IgD-negative memory B cell (primary cell): Measurements from ENCODE around the gene MEIG1. TPM values are rescaled to one million over a fixed set of nuclear protein-coding genes. Genes with fewer than 3 reads are reported as not detected.
"Not testable (repeated sequence)": the region's sequence is repeated elsewhere in the genome, so short reads cannot be mapped to it uniquely, and the experiment has no call there.

ENCODE experiments used
- H3K27ac Mint-ChIP-seq, 3 donors: one replicate each; pipeline ENCODE4 v1.8.0; 2020 to 2022; ENCODE audit warnings: mild to moderate bottlenecking in 3 of 3, mixed read lengths in 3 of 3, moderate library complexity in 1 of 3
- H3K27me3 Mint-ChIP-seq: one replicate; pipeline ENCODE4 v1.8.0; 2021; ENCODE audit warnings: mixed read lengths
- H3K36me3 Mint-ChIP-seq: one replicate; pipeline ENCODE4 v1.8.0; 2020; ENCODE audit warnings: mild to moderate bottlenecking, mixed read lengths
- H3K4me1 Mint-ChIP-seq, 3 donors: one replicate each; pipeline ENCODE4 v1.8.0; 2020 to 2022; ENCODE audit warnings: mixed read lengths in 3 of 3, mild to moderate bottlenecking in 1 of 3
- H3K4me3 Mint-ChIP-seq, 4 donors: one replicate each; pipeline ENCODE4 v1.8.0; 2020 to 2022; ENCODE audit warnings: mild to moderate bottlenecking in 4 of 4, mixed read lengths in 4 of 4, moderate library complexity in 3 of 4
- H3K9me3 Mint-ChIP-seq, 3 donors: one replicate each; pipeline ENCODE4 v1.8.0; 2020 to 2021; ENCODE audit warnings: mixed read lengths in 3 of 3, mild to moderate bottlenecking in 1 of 3
- polyA plus RNA-seq: library from polyadenylated mRNA; unstranded; fragments of 300-500 nt; fragmentation: Illumina TruSeq; gene quantifications from one replicate; pipeline ENCODE4 v1.2.3, GENCODE V29; 2021

Gene MEIG1
- polyA plus RNA-seq, 1 donor from 2014 or later: 2.4 TPM

DNA sequence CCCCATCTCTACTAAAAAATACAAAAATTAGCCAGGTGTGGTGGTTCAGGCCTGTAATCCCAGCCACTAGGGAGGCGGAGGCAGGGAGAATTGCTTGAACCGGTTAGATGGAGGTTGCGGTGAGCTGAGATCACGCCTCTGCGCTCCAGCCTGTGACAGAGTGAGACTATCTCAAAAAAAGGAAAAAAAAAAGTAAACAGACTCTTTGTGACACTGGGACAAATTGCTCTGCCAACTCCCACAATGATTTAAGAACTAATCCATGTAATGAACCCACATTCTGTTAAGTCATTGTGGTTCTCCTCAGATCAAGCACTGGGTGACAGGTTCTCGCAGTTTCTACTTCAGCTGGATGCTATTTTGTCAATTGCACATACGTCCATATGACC, 16.2 kb upstream of the MEIG1 start:
- not testable (repeated sequence) for H3K36me3 Mint-ChIP-seq, H3K27me3 Mint-ChIP-seq, H3K9me3 Mint-ChIP-seq, H3K4me1 Mint-ChIP-seq, H3K4me3 Mint-ChIP-seq
- peak overlapping the region in 1 of 3 donors; percentile 31 for H3K27ac Mint-ChIP-seq

DNA sequence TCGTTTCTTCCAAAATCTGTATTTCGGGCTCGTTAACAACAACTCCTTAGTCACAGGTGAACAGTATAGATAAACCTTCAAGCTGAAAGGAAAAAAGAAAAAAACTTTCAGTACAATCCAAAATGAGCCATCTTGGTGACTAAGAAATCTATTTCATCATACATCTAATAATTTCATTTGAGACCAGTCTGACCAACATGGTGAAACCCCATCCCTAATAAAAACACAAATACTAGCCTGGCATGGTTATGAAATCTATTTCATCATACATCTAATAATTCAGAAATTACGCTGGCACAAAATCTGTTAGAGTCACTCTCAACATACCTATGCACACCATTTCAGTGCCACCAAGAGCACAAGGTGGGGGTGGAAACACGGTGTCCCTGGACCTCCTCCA, 14.1 kb upstream of the MEIG1 start:
- H3K4me1 Mint-ChIP-seq: peaks cover 11 to 16% (median 14%) of the 10 kb centered on the region in 3 donors
- H3K27ac Mint-ChIP-seq: peak overlapping the region in 1 of 3 donors; percentile 57
- H3K36me3 Mint-ChIP-seq: peaks cover 5% of the 10 kb centered on the region
- no peaks in the 10 kb centered on the region for H3K27me3 Mint-ChIP-seq
- H3K9me3 Mint-ChIP-seq: no peaks in the 10 kb centered on the region
- H3K4me3 Mint-ChIP-seq: no peak overlapping the region

DNA sequence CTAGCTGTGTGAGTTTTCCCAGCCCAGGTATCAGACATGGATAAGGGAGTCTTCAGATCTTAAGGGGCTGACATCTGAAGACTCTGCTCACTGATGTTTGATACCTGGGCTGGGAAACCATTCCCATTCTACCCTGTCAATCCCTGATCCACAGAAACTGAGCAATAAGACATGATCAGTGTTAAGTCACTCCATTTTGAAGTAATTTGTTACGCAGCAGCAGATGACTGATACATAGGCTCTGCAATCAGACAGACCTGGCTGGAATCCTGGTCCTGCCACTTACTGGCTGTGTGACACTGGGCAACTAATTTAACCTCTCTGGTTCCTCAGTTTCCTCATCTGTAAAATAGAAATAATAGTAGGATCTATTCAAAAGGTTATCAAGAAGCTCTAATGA, 11.9 kb upstream of the MEIG1 start:
- peaks cover 16 to 28% (median 23%) of the 10 kb centered on the region in 3 donors for H3K4me1 Mint-ChIP-seq
- no peaks in the 10 kb centered on the region for H3K9me3 Mint-ChIP-seq

DNA sequence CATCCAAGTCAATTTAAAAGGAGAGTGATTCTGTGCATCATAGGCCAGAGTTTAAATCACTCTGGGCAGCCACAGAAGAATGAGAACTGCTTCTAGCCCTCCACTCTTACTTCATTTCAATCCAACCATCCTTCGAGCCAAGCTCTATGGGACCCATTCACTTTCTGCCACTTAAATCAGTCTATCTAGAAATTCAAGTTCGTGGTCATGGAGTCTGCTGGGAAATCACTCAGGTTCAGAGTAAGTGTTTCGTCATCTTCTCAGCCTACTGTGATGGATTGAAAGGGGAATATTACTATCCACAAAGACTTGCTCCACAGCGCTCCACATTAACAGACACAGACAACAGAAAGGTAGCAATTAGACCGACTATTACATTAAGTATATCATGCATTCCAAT, 9.9 kb upstream of the MEIG1 start:
- Mint-ChIP-seq H3K27me3 (no peaks in the 10 kb centered on the region), H3K9me3 (no peaks in the 10 kb centered on the region), H3K4me1 (peaks cover 22 to 32% (median 29%) of the 10 kb centered on the region in 3 donors), H3K36me3 (peaks cover 4% of the 10 kb centered on the region), H3K27ac (peak overlapping the region in 1 of 3 donors; percentile 63), H3K4me3 (peak overlapping the region in 1 of 4 donors; percentile 34)

More for the DNA sequence above, 11.9 kb upstream of the MEIG1 start:
- Mint-ChIP-seq H3K27ac (no peak overlapping the region), H3K4me3 (no peak overlapping the region), H3K36me3 (peaks cover 6% of the 10 kb centered on the region), H3K27me3 (no peaks in the 10 kb centered on the region)

DNA sequence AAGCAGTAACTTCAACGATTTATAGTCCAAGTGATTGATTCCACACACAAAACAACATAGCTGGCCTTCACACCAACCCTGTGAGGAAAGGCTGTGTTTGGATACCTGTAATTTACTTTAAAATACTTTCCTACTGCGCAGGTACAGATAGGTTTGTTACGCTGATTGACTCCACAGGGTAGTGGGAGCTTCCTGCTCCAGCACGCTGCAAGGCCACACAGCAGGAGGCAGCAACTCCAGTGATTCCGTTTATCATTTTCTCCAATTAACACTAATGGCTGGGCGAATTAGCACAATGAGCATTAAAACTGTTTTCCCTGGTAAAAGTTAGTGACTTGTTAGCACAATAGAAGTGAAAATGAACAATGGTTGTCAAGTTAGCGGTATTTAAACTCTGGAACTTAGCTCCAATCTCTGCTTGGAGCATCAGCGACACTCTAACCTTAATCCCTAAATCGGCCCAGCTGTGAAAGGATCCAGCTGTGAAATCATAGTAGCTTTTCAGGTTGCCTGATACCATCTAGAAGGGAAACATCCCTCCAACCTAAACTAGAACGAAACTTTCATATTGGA, 6.3 kb upstream of the MEIG1 start:
- Mint-ChIP-seq H3K4me3 (peak overlapping the region; percentile 84 to 94 (median 90)), H3K36me3 (peaks cover 4% of the 10 kb centered on the region), H3K27ac (peak overlapping the region; percentile 51 to 98 (median 96)), H3K4me1 (peaks cover 33 to 39% (median 36%) of the 10 kb centered on the region in 3 donors), H3K9me3 (no peaks in the 10 kb centered on the region), H3K27me3 (no peaks in the 10 kb centered on the region)

DNA sequence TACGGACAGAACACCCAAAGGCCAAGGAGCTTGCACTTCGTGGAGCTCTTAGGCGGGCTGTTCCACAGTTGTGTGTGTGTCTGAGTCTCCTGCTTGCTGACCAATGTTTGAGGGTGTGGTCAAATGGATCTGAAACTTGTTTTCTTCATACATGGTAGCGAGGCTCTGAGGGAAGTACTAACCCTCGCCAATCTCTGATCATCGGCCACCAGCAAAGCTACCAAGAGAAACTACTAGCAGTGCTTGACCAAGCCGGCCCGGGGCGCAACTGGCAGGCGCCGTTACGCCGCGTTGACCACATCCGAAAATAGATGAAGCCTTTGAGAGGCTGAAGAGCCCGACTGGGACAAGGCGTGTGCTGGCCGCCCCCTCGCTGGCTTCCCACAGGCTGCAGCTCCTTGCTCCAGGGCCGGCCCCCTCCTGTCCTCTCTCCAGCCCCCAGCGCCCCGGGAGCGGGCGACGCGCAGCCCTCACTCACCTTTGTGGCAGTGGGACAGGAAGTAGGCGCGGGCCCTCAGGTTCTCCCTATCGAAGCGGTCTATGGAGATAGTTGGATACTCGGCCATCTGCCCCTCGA, 5.7 kb upstream of the MEIG1 start:
- Mint-ChIP-seq H3K9me3 (no peaks in the 10 kb centered on the region), H3K27ac (peak overlapping the region; percentile 51 to 98 (median 96)), H3K4me1 (peaks cover 35 to 40% (median 38%) of the 10 kb centered on the region in 3 donors), H3K4me3 (peak overlapping the region; percentile 84 to 94 (median 90)), H3K36me3 (peaks cover 4% of the 10 kb centered on the region), H3K27me3 (no peaks in the 10 kb centered on the region)

DNA sequence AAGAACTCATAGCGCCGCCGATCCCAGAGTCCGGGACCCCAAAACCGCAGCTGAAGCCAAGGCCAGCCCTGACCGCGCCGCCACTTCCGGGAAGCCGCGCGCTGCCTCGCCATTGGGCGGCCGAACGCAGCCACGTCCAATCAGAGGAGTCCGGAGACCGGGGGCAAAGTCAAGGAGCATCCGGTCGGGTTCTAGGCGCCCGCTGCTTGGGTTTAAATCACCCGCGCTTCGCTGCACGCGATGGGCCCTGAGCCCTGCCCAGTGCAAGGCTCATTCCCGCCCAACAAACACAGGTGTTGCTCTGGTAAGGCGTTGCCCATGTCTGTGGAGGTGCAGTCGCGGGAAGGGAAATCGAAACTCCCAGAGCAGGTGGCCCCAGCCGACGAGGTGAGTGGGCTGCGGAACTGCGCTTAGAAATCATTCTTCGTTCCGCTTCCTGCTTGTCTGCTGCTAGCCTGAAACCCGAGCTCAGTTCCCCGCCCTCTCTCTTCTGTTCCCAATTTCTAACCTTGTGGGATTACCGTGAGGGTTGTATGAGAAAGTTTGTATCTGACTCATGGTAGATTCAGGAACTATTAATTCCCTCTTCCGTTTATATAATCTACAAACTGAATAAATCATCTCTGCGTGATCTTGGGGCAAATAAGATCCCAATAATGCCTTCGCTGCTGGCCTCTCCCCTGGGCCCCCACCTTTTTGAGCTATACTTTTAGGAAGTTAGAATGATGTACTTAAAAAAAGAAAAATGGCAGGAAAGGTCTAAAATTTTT, 5.0 kb upstream of the MEIG1 start, which contains the start of gene DCLRE1C:
DCLRE1C (minus strand) TSS at position 96 of the 770 bp plus-strand sequence; CDS start at position 10, 86 bp downstream.
- peak within 1 kb of the TSS; percentile 84 to 94 (median 90) for H3K4me3 Mint-ChIP-seq
- H3K27ac Mint-ChIP-seq: peak within 1 kb of the TSS; percentile 51 to 98 (median 96)
- H3K4me1 Mint-ChIP-seq: peaks cover 39 to 42% (median 40%) of the 10 kb centered on the region in 3 donors
- H3K9me3 Mint-ChIP-seq: no peaks in the 10 kb centered on the region
- H3K36me3 Mint-ChIP-seq: peaks cover 4% of the 10 kb centered on the region
- H3K27me3 Mint-ChIP-seq: no peaks in the 10 kb centered on the region

DNA sequence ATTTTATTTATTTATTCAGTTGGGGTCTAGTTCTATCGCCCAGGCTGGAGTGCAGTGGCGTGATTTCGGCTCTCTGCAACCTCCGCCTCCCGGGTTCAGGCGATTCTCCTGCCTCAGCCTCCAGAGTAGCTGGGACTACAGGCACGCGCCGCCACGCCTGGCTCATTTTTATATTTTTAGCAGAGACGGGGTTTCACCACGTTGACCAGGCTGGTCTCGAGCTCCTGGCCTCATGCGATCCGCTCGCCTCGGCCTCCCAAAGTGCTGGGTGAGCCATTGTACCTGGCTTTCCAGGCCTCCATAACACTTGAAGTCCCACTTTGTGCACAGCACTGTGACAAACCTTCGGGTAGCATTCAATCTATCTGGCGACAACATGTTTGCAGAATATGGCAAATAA, 4.3 kb upstream of the MEIG1 start:
- Mint-ChIP-seq H3K27me3 (no peaks in the 10 kb centered on the region), H3K4me3 (peak overlapping the region; percentile 84 to 94 (median 90)), H3K27ac (peak overlapping the region in 2 of 3 donors; percentile 96 to 98), H3K4me1 (peaks cover 35 to 41% (median 36%) of the 10 kb centered on the region in 3 donors), H3K9me3 (no peaks in the 10 kb centered on the region), H3K36me3 (peaks cover 1% of the 10 kb centered on the region)

DNA sequence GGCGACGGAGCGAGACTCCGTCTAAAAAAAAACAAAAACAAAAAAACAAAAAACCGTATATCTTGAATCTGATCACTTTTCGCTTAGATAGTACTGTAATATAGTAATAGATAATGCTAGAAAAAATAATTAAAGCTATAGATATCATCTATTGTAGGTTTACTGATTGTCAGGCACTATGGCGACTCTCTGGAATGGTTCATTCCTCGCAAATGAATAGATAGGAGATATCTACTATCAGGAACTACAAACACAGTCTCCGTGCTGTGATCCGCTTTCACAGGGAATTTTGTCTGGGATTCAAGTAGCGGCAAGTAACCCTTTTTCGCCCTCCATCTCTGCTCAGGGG, 342 bp upstream of the MEIG1 start:
- no peaks in the 10 kb centered on the region for H3K36me3 Mint-ChIP-seq
- no peaks in the 10 kb centered on the region for H3K9me3 Mint-ChIP-seq
- peak overlapping the region; percentile 98 to 99 (median 98) for H3K27ac Mint-ChIP-seq
- no peaks in the 10 kb centered on the region for H3K27me3 Mint-ChIP-seq
- peaks cover 16 to 28% (median 17%) of the 10 kb centered on the region in 3 donors for H3K4me1 Mint-ChIP-seq
- H3K4me3 Mint-ChIP-seq: peak overlapping the region; percentile 93 to 99 (median 99)

DNA sequence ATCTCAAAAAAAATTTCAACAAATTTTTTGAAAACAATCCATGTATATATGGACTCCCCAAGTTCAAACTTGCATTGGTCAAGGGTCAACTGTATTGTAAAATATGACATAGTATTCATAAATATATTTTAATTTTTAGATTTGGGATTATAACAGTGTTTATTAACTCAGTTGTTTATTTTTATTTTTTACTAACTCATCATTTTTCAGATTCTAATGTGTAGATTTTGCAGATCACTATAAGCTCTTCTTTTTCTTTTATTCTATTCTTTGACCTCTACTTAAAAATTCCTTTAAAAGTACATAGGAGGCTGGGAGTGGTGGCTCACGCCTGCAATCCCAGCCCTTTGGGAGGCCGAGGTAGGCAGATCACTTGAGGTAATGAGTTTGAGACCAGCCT, 8.7 kb downstream of the MEIG1 start:
- Mint-ChIP-seq H3K4me1 (peaks cover 0 to 2% (median 0%) of the 10 kb centered on the region in 3 donors), H3K9me3 (no peaks in the 10 kb centered on the region), H3K27me3 (no peaks in the 10 kb centered on the region), H3K4me3 (no peak overlapping the region), H3K36me3 (no peaks in the 10 kb centered on the region), H3K27ac (no peak overlapping the region)

DNA sequence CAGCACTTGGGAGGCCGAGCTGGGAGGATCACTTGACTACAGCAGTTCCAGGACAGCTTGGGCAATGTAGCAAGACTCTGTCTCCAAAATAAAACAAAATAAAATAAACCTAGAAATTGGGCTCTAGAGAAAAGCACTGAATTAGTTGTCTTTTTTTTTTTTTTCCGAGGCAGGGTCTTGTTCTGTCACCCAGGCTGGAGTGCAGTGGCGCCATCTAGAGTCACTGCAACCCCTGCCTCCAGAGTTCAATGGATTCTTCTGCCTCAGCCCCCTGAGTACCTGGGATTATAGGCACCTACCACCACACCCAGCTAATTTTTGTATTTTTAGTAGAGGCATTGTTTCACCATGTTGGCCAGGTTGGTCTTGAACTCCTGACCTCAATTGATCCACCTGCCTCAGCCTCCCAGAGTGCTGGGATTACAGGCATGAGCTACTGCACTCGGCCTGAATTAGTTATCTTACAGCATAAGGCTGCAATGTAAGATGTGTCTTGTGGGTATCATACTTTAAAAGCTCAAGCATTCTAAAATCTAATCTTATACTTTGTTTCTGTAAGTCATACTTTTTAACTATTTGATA, 12.8 kb downstream of the MEIG1 start:
- no peaks in the 10 kb centered on the region for H3K9me3 Mint-ChIP-seq
- peaks cover 0 to 2% (median 0%) of the 10 kb centered on the region in 3 donors for H3K4me1 Mint-ChIP-seq
- no peak overlapping the region for H3K4me3 Mint-ChIP-seq
- no peaks in the 10 kb centered on the region for H3K36me3 Mint-ChIP-seq
- peaks cover 4% of the 10 kb centered on the region for H3K27me3 Mint-ChIP-seq
- no peak overlapping the region for H3K27ac Mint-ChIP-seq

DNA sequence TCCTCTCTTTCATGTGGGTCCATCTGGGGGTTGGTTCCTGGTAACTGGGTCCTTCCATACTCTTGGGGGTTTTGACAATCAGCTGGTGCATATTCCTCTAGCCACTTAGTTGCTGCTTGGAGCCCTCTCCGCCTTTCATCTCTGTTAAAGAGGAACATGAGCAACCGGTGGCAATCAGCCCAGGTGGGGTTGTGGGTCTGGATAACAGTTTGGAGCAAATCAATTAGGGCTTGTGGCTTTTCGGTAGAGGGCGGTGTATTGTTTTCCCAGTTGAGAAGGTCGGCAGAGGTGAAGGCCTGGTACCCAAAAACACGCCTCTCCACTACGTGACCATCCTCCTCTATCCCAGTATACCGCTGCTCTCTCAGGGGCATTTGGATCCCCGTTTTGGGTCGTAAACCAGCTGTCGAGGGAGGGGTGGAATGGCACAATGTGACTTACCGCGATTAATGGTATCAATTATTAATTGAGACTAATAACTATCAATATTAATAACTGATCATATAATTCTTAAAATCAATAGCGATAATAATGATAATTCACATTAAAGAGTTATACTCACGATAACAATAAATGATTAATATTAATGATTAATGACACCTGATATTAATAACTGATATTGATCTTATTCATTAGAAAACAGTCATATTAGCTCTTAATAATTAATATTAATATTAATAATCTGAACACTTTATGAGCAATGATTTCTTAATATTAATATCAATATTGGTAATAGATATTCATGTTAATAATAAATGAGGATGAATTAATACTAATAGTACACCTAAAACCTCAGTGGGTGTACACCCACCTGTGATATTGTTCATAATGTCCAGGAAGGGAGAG, 15.2 kb downstream of the MEIG1 start:
- H3K4me1 Mint-ChIP-seq, H3K4me3 Mint-ChIP-seq, H3K27ac Mint-ChIP-seq, H3K36me3 Mint-ChIP-seq, H3K9me3 Mint-ChIP-seq, H3K27me3 Mint-ChIP-seq: not testable (repeated sequence)

DNA sequence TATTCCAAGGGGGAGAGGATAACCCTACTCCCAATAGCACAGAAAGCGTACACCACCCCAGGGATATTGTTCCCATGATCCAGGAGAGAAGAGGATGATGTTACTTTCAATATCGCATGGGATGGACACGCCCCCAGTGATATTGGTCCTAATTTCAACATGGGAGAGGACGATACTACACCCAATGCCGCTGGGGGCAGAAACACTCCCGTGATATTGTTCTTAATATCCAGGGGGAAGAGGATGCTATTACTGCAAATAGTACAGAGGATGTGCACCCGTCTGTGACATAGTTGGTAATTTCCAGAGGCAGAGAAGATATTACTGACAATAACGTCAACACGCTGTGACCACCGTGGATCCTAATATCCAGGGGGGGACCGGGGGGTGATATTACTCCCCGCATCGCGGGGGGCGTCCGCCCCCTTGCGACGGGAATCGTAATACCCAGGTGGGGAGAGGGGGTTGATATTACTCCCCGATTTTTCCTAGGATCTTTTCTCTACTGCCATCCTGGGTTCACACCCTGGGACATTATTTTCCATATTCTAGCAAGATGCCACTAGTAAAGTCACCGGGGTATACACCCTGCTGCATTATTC, 16.6 kb downstream of the MEIG1 start:
- Mint-ChIP-seq H3K27me3 (peaks cover 4% of the 10 kb centered on the region), H3K4me3 (peak overlapping the region in 2 of 4 donors; percentile 5 to 13)

DNA sequence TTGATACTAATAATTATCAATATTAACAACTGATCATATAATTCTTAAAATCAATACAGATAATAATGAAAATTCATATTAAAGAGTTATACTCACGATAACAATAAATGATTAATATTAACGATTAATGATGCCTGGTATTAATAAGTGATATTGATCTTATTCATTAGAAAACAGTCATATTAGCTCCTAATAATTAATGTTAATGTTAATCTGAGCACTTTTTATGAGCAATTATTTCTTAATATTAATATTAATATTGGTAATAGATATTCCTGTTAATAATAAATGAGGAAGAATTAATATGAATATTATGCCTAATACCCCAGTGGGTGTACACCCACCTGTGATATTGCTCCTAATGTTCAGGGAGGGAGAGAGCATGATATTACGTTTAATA, 23.6 kb downstream of the MEIG1 start:
- Mint-ChIP-seq H3K27ac (no peak overlapping the region), H3K36me3 (no peaks in the 10 kb centered on the region), H3K4me3 (no peak overlapping the region), H3K9me3 (no peaks in the 10 kb centered on the region), H3K27me3 (no peaks in the 10 kb centered on the region), H3K4me1 (no peaks in the 10 kb centered on the region)

More for the DNA sequence above, 16.6 kb downstream of the MEIG1 start:
- Mint-ChIP-seq H3K9me3 (no peaks in the 10 kb centered on the region), H3K27ac (no peak overlapping the region), H3K4me1 (peaks cover 0 to under 1% (median 0%) of the 10 kb centered on the region in 3 donors), H3K36me3 (no peaks in the 10 kb centered on the region)
